GM12875 (cell line): ENCODE data around the gene NUP37.
A peak's percentile ranks its signal among the peaks of the same experiment; 100 is the strongest.
"Not testable (repeated sequence)": the region's sequence is repeated elsewhere in the genome, so short reads cannot be mapped to it uniquely, and the experiment has no call there.

Source experiments
- H3K4me3 ChIP-seq: one replicate; pipeline ENCODE4 v1.5.1; 2011; ENCODE audit warnings: low read depth, low read length, control low read depth
- TF ChIP-seq, protein P1 (sequence below): IDR thresholded peaks from 2 replicates; pipeline ENCODE4 v1.5.1; 2011; ENCODE audit warnings: low read depth, mild to moderate bottlenecking, control low read depth, inconsistent platforms, low read length, moderate library complexity, borderline replicate concordance; ENCODE audit not compliant: insufficient read depth

Gene NUP37, protein sequence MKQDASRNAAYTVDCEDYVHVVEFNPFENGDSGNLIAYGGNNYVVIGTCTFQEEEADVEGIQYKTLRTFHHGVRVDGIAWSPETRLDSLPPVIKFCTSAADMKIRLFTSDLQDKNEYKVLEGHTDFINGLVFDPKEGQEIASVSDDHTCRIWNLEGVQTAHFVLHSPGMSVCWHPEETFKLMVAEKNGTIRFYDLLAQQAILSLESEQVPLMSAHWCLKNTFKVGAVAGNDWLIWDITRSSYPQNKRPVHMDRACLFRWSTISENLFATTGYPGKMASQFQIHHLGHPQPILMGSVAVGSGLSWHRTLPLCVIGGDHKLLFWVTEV

DNA sequence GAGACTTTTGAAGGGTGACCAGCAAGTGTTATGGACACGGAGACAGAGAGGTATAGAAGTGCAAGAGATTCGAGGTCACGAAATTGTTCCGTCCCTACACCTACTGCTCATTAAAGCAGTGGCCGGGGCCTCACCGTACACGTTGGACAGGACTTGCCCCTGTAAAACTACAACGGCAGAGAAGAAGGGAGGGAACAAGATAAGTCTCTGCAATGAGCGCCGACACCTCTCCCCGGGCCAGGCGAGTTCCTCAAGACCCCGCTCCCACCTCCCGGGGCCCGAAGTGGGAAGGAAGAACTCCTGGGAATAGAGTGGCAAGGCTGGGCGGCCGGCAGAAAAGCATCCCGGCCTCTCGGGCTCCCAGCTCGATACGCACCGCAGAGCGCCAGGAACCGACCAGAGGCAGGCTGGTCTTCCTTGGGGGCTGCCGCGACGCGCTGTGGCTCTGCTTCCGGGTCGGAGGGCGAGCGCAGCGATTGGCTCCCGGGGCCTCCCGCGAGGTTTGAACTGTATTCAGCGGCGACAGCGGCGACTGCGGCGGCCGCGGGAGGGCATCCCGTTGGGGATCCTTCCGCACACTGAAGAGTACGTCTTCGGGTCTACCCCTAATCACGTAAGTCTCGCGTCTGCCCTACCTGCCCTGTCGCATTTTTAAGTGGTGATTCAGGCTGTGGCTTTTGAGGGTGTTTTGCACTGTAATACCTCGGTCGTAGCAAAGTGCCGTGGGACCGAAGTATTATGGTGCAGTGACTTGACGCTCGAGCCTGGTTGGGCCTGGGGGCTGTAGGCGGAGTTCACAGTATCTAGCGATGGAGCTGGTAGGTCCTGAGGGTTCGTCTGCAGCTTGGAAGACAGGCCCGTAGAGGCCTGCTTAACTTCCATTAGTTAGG is at the start of gene NUP37, which contains the start of gene PARPBP:
Gene NUP37, minus strand, starts transcription at position 441 of the 890 bp plus-strand sequence. CDS start 1,596 bp downstream, outside the sequence.
Gene PARPBP, plus strand, starts transcription at position 510 of the 890 bp plus-strand sequence. CDS start 3,706 bp downstream, outside the sequence.
- TF ChIP-seq, protein P1, sequence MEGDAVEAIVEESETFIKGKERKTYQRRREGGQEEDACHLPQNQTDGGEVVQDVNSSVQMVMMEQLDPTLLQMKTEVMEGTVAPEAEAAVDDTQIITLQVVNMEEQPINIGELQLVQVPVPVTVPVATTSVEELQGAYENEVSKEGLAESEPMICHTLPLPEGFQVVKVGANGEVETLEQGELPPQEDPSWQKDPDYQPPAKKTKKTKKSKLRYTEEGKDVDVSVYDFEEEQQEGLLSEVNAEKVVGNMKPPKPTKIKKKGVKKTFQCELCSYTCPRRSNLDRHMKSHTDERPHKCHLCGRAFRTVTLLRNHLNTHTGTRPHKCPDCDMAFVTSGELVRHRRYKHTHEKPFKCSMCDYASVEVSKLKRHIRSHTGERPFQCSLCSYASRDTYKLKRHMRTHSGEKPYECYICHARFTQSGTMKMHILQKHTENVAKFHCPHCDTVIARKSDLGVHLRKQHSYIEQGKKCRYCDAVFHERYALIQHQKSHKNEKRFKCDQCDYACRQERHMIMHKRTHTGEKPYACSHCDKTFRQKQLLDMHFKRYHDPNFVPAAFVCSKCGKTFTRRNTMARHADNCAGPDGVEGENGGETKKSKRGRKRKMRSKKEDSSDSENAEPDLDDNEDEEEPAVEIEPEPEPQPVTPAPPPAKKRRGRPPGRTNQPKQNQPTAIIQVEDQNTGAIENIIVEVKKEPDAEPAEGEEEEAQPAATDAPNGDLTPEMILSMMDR = no peak
- H3K4me3 ChIP-seq = peak within 1 kb of the TSS; percentile 73

DNA sequence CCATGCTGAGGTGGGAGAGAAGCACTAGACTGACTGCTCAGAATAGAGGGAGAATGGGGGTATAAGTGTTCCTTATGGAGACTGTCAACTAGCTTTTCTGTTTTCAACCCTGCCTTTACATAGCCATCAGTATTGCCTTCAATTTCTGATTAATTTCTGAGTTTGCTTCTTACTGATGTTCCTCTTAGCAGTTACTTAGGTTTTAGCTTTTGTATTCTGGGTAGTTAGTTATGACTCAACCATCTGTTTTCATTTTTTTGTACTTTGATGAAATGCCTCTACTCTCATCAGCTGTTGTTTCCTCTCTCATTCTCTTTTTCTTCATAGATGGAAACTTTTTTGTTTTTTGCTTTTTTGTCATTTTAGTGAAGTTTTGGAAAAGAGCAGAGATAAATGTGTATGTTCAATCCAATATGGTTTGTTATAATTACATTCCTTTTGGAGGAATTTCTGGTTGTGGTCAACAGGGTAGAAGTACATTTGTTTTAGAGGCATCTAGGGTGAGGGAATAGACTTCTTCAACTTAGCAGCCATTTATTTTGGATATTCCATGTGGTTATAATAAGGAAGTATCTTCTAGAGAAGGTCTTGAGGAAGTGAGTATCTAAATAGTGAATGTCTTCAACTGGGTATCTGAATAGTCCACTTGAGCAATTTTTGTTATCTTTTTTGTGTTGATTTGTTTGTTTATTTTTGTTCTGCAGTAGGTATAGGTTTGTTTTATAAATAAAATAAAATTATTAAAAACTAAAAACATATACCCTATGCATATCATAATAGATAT is 48.1 kb upstream of the NUP37 start:
- no peak overlapping the region for H3K4me3 ChIP-seq
- TF ChIP-seq, protein P1 = no peak

GRCh38 chr12:102163383-102163782 is 43.5 kb upstream of the NUP37 start:
- H3K4me3 ChIP-seq = no peak overlapping the region
- TF ChIP-seq, protein P1 = no peak

DNA sequence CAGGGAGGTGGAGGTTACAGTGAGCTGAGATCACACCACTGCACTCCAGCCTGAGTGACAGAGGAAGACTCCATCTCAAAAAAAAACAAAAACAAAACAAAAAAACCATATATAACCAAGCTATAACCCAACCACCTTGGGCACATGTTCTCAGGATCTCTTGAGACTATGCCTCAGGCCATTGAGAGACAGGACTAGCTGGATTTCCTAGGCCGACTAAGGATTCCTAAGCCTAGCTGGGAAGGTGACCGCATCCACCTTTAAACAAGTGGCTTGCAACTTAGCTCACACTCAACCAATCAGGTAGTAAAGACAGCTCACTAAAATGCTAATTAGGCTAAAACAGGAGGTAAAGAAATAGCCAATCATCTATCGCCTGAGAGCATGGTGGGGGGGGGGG is 35.3 kb upstream of the NUP37 start:
- H3K4me3 ChIP-seq = not testable (repeated sequence)

- H3K4me3 ChIP-seq = not testable (repeated sequence)
These were observed 27.2 kb upstream of the NUP37 start for GRCh38 chr12:102147062-102147587.

- H3K4me3 ChIP-seq = no peak overlapping the region
- TF ChIP-seq, protein P1 = no peak
These were observed 24.3 kb upstream of the NUP37 start for GRCh38 chr12:102144221-102144620.

DNA sequence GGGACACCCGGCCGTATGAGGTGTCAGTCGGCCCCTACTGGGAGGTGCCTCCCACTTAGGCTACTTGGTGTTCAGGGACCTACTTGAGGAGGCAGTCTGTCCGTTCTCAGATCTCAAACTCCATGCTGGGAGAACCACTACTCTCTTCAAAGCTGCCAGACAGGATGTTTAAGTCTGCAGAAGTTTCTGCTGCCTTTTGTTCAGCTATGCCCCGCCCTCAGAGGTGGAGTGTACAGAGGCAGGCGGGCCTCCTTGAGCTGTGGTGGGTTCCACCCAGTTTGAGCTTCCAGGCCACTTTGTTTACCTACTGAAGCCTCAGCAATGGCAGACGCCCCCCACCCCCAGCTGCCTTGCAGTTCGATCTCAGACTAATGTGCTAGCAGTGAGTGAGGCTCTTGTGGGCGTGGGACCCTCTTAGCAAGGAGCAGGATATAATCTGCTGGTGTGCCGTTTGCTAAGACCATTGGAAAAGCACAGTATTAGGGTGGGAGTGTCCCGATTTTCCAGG is 23.0 kb upstream of the NUP37 start:
- not testable (repeated sequence) for H3K4me3 ChIP-seq

GRCh38 chr12:102137619-102138018 is 17.7 kb upstream of the NUP37 start:
- not testable (repeated sequence) for H3K4me3 ChIP-seq

DNA sequence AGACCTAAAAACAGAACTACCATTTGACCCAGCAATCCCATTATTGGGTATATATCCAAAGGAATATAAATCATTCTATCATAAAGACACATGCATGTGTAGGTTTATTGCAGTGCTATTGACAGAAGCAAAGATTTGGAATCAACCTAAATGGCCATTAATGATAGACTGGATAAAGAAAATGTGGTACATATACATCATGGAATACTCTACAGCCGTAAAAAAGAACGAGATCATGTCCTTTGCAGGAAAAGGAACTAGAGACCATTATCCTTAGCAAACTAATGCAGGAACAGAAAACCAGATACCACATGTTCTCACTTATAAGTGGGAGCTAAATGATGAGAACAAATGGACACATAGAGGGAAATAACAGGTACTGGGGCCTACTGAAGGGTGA is 11.5 kb upstream of the NUP37 start:
- H3K4me3 ChIP-seq = not testable (repeated sequence)

GRCh38 chr12:102130720-102131119 is 10.8 kb upstream of the NUP37 start:
- not testable (repeated sequence) for H3K4me3 ChIP-seq

GRCh38 chr12:102121328-102121727 is 1.4 kb upstream of the NUP37 start:
- peak overlapping the region; percentile 73 for H3K4me3 ChIP-seq
